Measurements from ENCODE around the gene KIR2DL4.
"Not testable (repeated sequence)": the region's sequence is repeated elsewhere in the genome, so short reads cannot be mapped to it uniquely, and the experiment has no call there.

GRCh38 chr19:54855241-54855640 lies 51.8 kb downstream of the KIR2DL4 start:
- not testable (repeated sequence) for TF ChIP-seq CTCF (conservative IDR thresholded peaks at IDR 0.05 in 1 of 2, IDR thresholded peaks at IDR 0.05 in 1 of 2; ENCODE audit: extremely low read depth in 1 of 2, insufficient read depth in 1 of 2, low read depth in 1 of 2, low read length in 2 of 2); EZH2 (IDR thresholded peaks at IDR 0.05; ENCODE audit: borderline replicate concordance, low read length)

Data from mammary epithelial cell (primary cell).